ENCODE measurements around the gene CFL2. TPM values are rescaled to one million over a fixed set of nuclear protein-coding genes. Genes with fewer than 3 reads are reported as not detected.

CFL2 gene
- total RNA-seq, 2 donors from 2014 or later, result 10.9 to 32.3 TPM

GRCh38 chr14:34680806-34681479, 33.5 kb downstream of the CFL2 start:
- Histone ChIP-seq H3K9me3 (no peaks in the 10 kb centered on the region), H3K27ac (no peak overlapping the region), H3K27me3 (no peaks in the 10 kb centered on the region), H3K36me3 (replicated peaks in 1 of 2; ENCODE audit: insufficient read depth in 1 of 2, low read depth in 2 of 2) (no peaks in the 10 kb centered on the region), H3K4me1 (no peaks in the 10 kb centered on the region), H3K4me3 (no peak overlapping the region)
- 65 to 71% methylated on average over 8 of the region's 8 CpGs for WGBS, 2 donors
- ATAC-seq (no peak), DNase-seq (no peak)
- TF ChIP-seq POLR2A (IDR thresholded peaks at IDR 0.05) (no peak), CTCF (IDR thresholded peaks at IDR 0.05) (no peak)
- intact Hi-C loops (cut with DNase I), result no loop called here

GRCh38 chr14:34678735-34679134, 35.7 kb downstream of the CFL2 start:
- H3K9me3 ChIP-seq, result no peaks in the 10 kb centered on the region
- TF ChIP-seq CTCF (IDR thresholded peaks at IDR 0.05) (no peak), POLR2A (IDR thresholded peaks at IDR 0.05) (no peak)
- ATAC-seq (no peak), DNase-seq (no peak)
- WGBS, 2 donors, result 81 to 83% methylated on average over 8 of the region's 8 CpGs
- H3K4me3 ChIP-seq, result no peak overlapping the region
- H3K27ac ChIP-seq, result no peak overlapping the region
- no peaks in the 10 kb centered on the region for H3K27me3 ChIP-seq
- H3K36me3 ChIP-seq (replicated peaks in 1 of 2; ENCODE audit: insufficient read depth in 1 of 2, low read depth in 2 of 2), result no peaks in the 10 kb centered on the region
- no peaks in the 10 kb centered on the region for H3K4me1 ChIP-seq
- intact Hi-C loops (cut with DNase I), result no loop called here

GRCh38 chr14:34678306-34678705, 36.1 kb downstream of the CFL2 start:
- intact Hi-C loops (cut with DNase I), result no loop called here
- H3K4me3 ChIP-seq, result no peak overlapping the region
- H3K27ac ChIP-seq, result no peak overlapping the region
- whole genome bisulfite sequencing, 2 donors, result 48 to 50% methylated on average over 7 of the region's 7 CpGs
- H3K36me3 ChIP-seq (replicated peaks in 1 of 2; ENCODE audit: insufficient read depth in 1 of 2, low read depth in 2 of 2), result no peaks in the 10 kb centered on the region
- no peak for DNase-seq
- no peaks in the 10 kb centered on the region for H3K27me3 ChIP-seq
- no peaks in the 10 kb centered on the region for H3K4me1 ChIP-seq
- ATAC-seq, result no peak
- H3K9me3 ChIP-seq, result no peaks in the 10 kb centered on the region
- TF ChIP-seq POLR2A (IDR thresholded peaks at IDR 0.05) (no peak), CTCF (IDR thresholded peaks at IDR 0.05) (no peak)

GRCh38 chr14:34676516-34677211, 37.7 kb downstream of the CFL2 start:
- Histone ChIP-seq H3K4me1 (no peaks in the 10 kb centered on the region), H3K27ac (no peak overlapping the region), H3K4me3 (no peak overlapping the region), H3K9me3 (no peaks in the 10 kb centered on the region), H3K36me3 (replicated peaks in 1 of 2; ENCODE audit: insufficient read depth in 1 of 2, low read depth in 2 of 2) (no peaks in the 10 kb centered on the region), H3K27me3 (no peaks in the 10 kb centered on the region)
- TF ChIP-seq CTCF (IDR thresholded peaks at IDR 0.05), result no peak
- ATAC-seq (no peak), DNase-seq (no peak)
- 66 to 74% methylated on average over 7 of the region's 7 CpGs for WGBS, 2 donors
- intact Hi-C loops (cut with DNase I), result no loop called here

- Histone ChIP-seq H3K36me3 (replicated peaks in 1 of 2; ENCODE audit: insufficient read depth in 1 of 2, low read depth in 2 of 2) (no peaks in the 10 kb centered on the region), H3K27ac (no peak overlapping the region), H3K4me3 (no peak overlapping the region), H3K9me3 (no peaks in the 10 kb centered on the region), H3K4me1 (no peaks in the 10 kb centered on the region), H3K27me3 (no peaks in the 10 kb centered on the region)
- TF ChIP-seq POLR2A (IDR thresholded peaks at IDR 0.05) (no peak), CTCF (IDR thresholded peaks at IDR 0.05) (no peak)
- no peak for ATAC-seq
- 25 to 42% methylated on average over 1 of the region's 1 CpG for WGBS, 2 donors
- intact Hi-C loops (cut with DNase I), result loop anchor here (5.0 kb wide), 1 partner anchor 49 kb away; no protein-coding TSS in a partner anchor
- no peak for DNase-seq
Observed at GRCh38 chr14:34673702-34674101, 40.7 kb downstream of the CFL2 start.

All from body of pancreas (tissue), 4 donors.